Uterus (tissue), 2 donors: ENCODE results near the gene NOP56.

Source experiments
- POLR2A ChIP-seq, 2 donors: fragments of 450-650 bp; IDR thresholded peaks; one replicate each; pipeline ENCODE4 v1.6.1; 2016; ENCODE audit warnings: antibody characterized with exemption in 2 of 2, mild to moderate bottlenecking in 1 of 2, moderate library complexity in 1 of 2
- TF ChIP-seq, protein P1 (sequence below), 4 experiments: fragments of 200-600 bp in 2 of 4; fragments of 450-650 bp in 2 of 4; sonication (generic) in 2 of 4; IDR thresholded peaks; one replicate each; pipeline ENCODE4 v1.5.1; 2016 to 2019; ENCODE audit warnings: antibody characterized with exemption in 4 of 4, mild to moderate bottlenecking in 2 of 4, moderate library complexity in 1 of 4

DNA sequence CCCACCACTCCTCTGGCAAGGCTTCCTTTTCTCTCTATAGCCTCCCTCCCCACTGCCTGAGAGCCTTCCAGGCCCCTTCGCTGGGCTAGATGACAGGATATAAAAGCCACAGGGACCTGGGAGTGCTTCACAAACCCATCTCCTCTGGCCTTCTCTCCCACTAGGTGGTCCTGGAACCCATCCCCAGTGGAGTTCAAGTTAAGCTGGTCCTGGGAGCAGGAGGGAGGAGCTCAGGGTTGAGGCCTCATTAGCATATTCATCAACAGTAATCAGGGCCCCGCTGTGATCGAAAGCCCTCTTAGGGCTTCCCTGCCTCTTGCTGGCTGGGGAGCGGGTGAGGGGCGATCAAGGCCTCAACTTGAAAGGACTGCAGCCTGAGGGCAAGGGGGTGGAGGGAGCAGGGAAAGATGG is 49.2 kb downstream of the NOP56 start:
- TF ChIP-seq, protein P1, sequence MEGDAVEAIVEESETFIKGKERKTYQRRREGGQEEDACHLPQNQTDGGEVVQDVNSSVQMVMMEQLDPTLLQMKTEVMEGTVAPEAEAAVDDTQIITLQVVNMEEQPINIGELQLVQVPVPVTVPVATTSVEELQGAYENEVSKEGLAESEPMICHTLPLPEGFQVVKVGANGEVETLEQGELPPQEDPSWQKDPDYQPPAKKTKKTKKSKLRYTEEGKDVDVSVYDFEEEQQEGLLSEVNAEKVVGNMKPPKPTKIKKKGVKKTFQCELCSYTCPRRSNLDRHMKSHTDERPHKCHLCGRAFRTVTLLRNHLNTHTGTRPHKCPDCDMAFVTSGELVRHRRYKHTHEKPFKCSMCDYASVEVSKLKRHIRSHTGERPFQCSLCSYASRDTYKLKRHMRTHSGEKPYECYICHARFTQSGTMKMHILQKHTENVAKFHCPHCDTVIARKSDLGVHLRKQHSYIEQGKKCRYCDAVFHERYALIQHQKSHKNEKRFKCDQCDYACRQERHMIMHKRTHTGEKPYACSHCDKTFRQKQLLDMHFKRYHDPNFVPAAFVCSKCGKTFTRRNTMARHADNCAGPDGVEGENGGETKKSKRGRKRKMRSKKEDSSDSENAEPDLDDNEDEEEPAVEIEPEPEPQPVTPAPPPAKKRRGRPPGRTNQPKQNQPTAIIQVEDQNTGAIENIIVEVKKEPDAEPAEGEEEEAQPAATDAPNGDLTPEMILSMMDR (IDR thresholded peaks at IDR 0.05) = no peak
- no peak for TF ChIP-seq POLR2A (IDR thresholded peaks at IDR 0.05)
